ENCODE results near the gene SLC24A3.

DNA sequence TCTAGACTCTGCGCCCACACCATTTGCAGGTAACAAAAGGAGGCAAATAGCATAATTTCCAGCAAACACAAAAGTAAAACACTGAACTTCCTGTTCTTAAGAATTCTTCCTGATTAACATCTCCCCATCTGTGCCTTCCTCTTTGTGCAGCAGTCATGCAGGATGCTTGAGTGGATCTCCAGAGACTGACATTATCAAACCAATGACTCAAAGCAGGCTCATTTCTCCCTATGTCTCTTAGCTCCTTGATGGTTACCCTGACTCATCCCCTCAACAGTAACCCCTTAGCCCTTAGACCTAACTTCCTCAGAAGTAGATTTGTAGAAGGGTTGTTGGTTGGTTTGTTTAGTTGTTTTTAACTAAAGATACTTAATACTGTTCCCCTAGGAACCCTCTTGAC, 408.6 kb downstream of the SLC24A3 start:
- TF ChIP-seq ZNF8 (CRISPR knock-in tag; IDR thresholded peaks at IDR 0.05) (no peak), OSR1 (CRISPR knock-in tag; IDR thresholded peaks at IDR 0.05) (no peak), RARB (CRISPR knock-in tag; IDR thresholded peaks at IDR 0.05) (no peak), ISL1 (CRISPR knock-in tag; IDR thresholded peaks at IDR 0.05) (no peak), GLIS3 (CRISPR knock-in tag; IDR thresholded peaks at IDR 0.05) (no peak), TCF4 (CRISPR knock-in tag; IDR thresholded peaks at IDR 0.05; ENCODE audit: borderline replicate concordance) (no peak), POU6F1 (CRISPR knock-in tag; IDR thresholded peaks at IDR 0.05; ENCODE audit: borderline replicate concordance, low read depth) (no peak)
- TF ChIP-seq, protein P1, sequence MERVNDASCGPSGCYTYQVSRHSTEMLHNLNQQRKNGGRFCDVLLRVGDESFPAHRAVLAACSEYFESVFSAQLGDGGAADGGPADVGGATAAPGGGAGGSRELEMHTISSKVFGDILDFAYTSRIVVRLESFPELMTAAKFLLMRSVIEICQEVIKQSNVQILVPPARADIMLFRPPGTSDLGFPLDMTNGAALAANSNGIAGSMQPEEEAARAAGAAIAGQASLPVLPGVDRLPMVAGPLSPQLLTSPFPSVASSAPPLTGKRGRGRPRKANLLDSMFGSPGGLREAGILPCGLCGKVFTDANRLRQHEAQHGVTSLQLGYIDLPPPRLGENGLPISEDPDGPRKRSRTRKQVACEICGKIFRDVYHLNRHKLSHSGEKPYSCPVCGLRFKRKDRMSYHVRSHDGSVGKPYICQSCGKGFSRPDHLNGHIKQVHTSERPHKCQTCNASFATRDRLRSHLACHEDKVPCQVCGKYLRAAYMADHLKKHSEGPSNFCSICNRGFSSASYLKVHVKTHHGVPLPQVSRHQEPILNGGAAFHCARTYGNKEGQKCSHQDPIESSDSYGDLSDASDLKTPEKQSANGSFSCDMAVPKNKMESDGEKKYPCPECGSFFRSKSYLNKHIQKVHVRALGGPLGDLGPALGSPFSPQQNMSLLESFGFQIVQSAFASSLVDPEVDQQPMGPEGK (CRISPR knock-in tag; IDR thresholded peaks at IDR 0.05; ENCODE audit: borderline replicate concordance), result no peak
